Measurements from ENCODE around the gene DENND10. TPM values are rescaled to one million over a fixed set of nuclear protein-coding genes. Genes with fewer than 3 reads are reported as not detected.

DENND10 gene, protein sequence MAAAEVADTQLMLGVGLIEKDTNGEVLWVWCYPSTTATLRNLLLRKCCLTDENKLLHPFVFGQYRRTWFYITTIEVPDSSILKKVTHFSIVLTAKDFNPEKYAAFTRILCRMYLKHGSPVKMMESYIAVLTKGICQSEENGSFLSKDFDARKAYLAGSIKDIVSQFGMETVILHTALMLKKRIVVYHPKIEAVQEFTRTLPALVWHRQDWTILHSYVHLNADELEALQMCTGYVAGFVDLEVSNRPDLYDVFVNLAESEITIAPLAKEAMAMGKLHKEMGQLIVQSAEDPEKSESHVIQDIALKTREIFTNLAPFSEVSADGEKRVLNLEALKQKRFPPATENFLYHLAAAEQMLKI
- 22.2 TPM for total RNA-seq
- long read RNA-seq, transcript FAM45A-201 (9 exons, 1,648 nt) = major isoform, 10 of 32 reads
- long read RNA-seq, partial matches to known transcripts = 0 of 32 reads
- long read RNA-seq, other reads (novel, unspliced or antisense) = 19 of 32 reads

DNA sequence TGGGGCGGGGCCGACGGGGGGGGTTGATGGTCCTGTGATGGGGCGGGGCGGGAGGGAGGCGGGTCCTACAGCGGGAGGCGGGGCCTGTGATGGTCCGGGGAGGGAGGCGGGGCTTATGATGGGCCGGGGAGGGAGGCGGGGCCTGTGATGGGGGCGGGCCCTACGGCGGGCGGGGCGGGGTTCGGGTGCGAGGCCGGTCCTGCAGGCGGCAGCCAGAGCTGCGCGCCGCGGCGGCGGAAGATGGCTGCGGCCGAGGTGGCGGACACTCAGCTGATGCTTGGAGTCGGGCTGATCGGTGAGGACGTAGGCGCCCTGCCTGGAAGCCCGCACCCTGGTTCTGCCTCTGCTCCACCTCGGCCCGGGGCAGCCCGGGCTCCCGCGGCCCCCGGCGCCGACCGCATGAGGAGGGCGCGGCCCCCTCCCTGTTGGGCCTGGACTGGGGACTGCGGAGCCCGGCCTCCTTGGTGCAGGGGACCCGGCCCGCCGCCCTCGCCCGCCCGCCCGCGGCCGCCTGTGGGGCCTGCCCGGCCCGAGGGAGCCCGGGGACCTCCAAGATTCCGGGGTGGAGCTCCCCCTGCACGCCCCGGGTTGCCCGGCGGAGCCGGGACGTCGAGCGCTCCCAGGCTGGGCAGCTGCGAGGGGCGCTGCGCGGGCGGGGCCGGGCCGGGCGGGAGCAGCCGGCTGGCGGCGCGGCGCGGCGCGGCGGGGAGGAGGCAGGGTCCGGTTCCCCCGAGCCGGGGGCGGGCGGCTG lies at the start of gene DENND10:
DENND10 (plus strand) TSS at position 211 of the 751 bp plus-strand sequence; CDS start at position 241, 30 bp downstream.
- intact Hi-C loops (cut with DNase I) = loop anchor here (2.0 kb wide), 1 partner anchor 23 kb away; the partner anchor contains the start of gene EIF3A
- peak; percentile 96 for DNase-seq (ENCODE audit: low spot score)

- DNase-seq (ENCODE audit: low spot score) = no peak
- intact Hi-C loops (cut with DNase I) = no loop called here
Observed at GRCh38 chr10:119055472-119055871, 48.4 kb upstream of the DENND10 start.

- intact Hi-C loops (cut with DNase I) = no loop called here
- DNase-seq (ENCODE audit: low spot score) = no peak
Observed at GRCh38 chr10:119058010-119058409, 45.9 kb upstream of the DENND10 start.

- intact Hi-C loops (cut with DNase I) = no loop called here
- DNase-seq (ENCODE audit: low spot score) = no peak
Observed at GRCh38 chr10:119059557-119059956, 44.4 kb upstream of the DENND10 start.

GRCh38 chr10:119060107-119060506 lies 43.8 kb upstream of the DENND10 start:
- DNase-seq (ENCODE audit: low spot score) = no peak
- intact Hi-C loops (cut with DNase I) = no loop called here

- intact Hi-C loops (cut with DNase I) = no loop called here
- no peak for DNase-seq (ENCODE audit: low spot score)
Observed at GRCh38 chr10:119061352-119061751, 42.6 kb upstream of the DENND10 start.

DNA sequence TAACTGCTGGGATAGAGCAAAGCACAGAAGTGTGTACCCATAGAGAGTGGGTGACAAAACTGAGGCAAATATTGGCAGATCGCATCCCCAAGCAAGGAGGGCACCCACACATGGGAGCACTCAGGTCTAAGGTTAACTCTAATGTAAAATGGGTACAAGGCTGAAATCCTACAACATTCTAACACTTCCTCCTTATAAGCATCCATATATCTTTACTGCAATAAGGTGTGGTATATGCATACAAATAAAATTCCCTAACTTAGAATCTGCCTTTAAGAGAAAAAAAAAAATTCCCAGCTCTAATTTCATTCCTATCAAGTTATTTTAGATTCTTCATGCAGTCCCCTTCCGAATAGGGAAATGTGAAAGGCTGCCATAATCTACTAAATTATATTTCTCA lies 42.0 kb upstream of the DENND10 start:
- DNase-seq (ENCODE audit: low spot score) = no peak
- intact Hi-C loops (cut with DNase I) = no loop called here

DNA sequence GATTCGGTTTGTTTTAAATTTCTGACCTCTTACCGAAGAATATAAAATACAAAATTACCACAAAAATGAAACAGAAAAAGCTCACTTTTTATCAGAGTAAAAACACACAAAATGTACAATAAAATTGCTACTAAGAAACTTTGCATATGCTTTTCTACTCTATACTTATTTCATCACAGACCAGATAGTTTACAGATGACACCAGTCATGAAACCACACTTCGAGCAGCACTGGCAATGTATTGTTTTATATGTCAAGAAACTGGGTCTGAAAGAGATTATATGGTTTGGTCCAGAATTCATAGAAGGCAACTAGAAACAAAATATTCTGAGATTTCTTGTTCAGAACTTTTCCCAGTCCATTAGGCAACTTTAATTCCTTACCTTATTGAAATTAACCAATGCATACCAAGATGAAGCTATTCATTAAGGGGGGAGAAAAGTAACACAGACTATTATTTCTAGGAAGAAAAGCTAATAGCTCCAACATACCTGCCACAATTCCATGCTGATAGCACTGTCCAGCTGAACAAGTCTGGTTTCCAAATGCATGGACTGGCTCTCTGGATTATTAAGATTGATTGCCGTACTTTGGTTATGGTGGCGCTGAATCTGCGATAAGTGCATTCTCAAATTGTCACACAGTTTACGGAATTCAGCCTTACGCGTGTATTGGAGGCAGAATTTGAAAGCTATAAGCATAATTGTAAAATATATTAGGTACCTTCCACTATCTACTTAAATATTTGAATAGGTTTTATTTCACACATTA lies 33.3 kb upstream of the DENND10 start:
- DNase-seq (ENCODE audit: low spot score) = no peak
- intact Hi-C loops (cut with DNase I) = no loop called here

DNA sequence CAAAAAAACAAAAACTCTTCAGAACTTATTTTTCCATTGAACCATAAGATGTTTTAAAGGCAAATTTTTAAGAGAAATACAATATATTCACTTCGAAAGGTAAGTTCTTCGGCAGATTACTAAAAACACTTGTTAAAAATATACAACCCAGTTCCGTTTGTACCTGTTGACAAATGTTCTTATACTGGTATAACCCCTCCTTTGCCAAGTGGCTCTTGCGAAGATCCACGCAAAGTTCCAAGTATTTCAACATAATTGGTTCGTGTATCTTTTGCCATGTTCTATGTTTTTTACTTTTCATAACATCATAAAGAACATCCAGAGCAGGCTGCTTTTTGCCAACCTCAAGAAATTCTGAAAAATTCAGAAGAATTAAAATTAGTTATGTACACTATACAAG lies 30.3 kb upstream of the DENND10 start:
- DNase-seq (ENCODE audit: low spot score) = no peak
- intact Hi-C loops (cut with DNase I) = no loop called here

DNA sequence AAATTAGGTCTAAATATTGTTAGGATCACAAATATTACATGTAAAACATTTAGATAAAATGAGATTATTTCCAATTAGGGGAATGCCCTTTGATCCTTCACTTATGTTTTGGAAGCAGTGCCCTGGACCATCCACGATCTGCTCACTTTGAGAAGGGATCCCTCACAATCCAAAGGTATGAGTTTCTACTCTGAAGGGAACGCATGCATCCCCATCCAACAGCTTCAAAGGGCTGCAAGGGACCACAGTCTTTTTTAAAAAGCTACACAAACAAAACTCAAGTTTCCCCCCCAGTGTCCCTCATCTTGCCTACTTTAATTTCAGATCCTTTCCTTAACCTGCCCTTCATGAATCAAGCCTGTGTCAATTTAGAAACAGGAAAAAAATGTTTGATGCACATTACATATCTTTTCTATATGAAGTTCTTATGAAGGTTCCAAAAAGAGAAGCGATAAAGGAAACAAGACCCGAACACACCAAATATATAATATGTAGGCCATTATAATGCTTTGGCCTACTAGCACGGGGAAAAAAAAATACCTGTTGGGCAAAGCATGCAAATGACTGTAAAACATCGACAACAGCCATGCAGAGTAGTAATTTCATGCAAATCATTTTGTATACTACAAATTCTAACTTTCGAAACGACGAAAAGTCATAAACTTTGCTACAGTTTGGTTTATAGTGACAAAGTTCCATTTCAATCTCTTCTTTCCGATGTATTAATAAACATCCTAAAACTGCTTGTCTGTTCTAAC lies 25.3 kb upstream of the DENND10 start:
- intact Hi-C loops (cut with DNase I) = loop anchor here (5.0 kb wide), 1 partner anchor 46 kb away; no protein-coding TSS in a partner anchor
- no peak for DNase-seq (ENCODE audit: low spot score)

DNA sequence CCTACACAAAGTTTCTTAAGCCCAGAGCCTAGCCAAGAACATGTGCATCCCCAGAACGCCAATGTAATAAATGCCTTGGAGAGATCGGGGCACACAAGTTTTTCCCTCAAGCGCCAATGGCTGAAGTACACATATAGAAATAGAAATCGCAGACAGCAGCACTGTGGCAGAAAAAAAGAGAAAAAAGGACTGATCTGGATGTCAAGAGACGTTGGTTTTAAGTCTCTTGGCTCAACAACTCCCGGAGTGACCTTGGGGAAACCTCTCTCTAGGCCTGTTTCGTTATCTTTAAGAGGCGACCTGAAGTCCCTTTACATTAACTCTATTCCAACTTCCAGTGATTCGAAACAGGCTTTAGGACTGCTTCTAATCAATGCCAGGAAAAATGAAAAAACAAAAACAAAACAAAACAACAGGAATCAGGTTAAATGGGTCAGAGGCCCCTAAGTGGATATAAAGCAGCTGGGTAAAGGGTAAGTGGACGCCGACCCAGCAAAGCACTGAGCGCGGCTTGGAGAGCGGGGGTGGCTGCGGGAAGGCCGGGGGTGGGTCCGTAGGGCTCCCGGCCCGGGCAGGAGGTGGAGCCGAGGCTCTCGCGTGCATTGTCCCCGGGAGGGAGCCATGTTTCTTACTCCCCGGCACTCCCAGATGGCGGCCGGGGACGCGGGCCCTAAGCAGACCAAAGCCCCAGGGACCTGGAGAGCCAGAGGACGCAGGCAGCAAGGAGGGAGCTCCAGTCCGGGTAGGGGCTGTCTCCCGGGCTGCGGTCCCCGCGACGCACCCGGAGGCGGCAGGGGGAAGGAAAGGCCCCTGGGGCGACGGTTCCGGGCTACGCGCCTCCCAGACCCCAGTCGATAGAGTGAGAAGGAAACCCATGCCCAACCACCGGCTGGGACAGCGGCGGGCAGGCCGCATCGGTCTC lies 24.1 kb upstream of the DENND10 start:
- intact Hi-C loops (cut with DNase I) = loop anchor here (2.0 to 5.0 kb wide), 3 partner anchors 25 to 325 kb away; partner anchors contain the start of genes CACUL1 and DENND10
- DNase-seq (ENCODE audit: low spot score) = peak; percentile 86

GRCh38 chr10:119080521-119081259 lies 23.2 kb upstream of the DENND10 start, which contains the start of gene EIF3A:
Gene EIF3A (minus strand): TSS chr10:119080817. CDS start chr10:119080676, 141 bp downstream.
- peak; percentile 98 for DNase-seq (ENCODE audit: low spot score)
- intact Hi-C loops (cut with DNase I) = loop anchor here (2.0 kb wide), 2 partner anchors 24 to 326 kb away; partner anchors contain the start of genes CACUL1 and DENND10

GRCh38 chr10:119084896-119085295 lies 19.0 kb upstream of the DENND10 start:
- intact Hi-C loops (cut with DNase I) = no loop called here
- DNase-seq (ENCODE audit: low spot score) = peak; percentile 17

DNA sequence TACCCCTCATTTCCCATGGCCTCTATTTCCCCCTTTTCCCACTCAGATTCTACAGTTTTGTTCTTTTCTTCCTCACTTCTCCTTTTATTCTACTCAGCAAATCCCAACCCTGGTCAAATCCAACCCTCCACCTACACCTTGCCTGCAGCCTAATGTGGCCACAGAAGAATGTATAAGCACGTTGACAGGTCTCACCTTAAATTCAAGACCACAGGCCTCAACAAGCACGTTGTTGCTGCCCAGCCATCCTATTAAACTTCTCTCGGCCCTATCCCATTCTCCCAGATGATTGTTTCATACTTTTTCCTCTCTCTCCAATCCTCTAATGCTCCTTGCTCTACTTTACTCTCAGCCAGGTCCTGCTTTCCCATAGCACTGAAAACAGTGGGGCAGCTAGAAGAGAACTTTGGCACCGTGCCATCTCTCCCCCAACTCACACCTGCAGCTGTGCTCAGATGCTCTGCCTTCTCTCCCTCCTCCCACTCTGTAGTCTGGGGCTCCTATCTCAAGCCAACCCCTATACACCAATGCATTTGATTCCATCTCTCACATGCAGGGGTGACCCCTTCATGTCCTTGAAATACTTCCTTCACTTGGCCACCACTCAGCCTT lies 16.5 kb upstream of the DENND10 start:
- intact Hi-C loops (cut with DNase I) = no loop called here
- DNase-seq (ENCODE audit: low spot score) = peak; percentile 51

DNA sequence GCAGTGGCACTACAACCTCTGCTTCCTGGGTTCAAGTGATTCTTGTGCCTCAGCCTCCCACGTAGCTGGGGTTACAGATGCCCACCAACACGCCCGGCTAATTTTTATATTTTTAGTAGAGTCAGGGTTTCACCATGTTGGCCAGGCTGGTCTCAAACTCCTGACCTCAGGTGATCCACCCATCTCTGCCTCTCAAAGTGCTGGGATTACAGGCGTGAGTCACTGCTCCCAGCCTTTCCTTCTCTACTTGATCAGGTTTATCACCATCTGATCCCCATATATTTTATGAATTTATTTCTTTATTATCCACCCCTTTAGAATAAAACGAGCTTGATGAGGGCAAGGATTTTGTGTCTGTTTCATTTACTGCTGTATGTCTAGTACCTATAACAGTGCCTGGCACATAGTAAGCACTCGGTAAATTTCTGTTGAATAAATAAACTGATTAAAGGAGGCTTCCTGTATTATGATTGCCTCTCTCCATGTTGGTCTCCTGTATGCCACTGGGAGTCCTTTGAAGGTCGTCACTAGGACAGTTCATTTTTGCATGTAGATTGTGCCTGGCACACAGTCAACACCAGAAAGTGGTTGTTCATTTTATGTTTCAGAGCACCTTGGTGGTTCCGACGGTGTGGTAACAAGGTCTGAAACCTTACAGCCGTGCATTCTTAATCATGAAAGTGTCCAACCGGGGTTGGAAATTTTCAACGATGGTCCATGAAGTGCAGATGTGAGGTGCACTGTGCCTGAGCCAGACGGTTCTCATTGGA lies 13.7 kb upstream of the DENND10 start:
- intact Hi-C loops (cut with DNase I) = no loop called here
- DNase-seq (ENCODE audit: low spot score) = no peak

DNA sequence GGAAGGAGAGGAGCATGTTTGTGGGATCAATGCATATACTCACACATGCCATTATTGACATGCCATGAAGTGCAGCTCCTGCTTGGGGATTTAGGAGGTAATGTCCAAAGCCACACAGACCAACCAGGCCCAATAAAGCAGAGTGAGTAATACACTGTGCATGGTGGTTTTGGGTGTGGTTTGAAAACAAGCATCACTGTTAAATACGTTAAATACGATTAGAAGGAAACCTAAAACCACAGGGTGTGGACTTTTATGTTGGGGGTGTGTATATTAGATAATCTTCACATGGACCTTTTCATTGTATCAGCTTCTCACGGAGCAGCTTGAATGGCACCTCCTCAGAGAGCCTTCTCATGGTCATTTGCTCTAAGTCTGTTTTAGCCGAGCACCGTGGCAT lies 12.9 kb upstream of the DENND10 start:
- no peak for DNase-seq (ENCODE audit: low spot score)

More for the DNA sequence above, 12.9 kb upstream of the DENND10 start:
- intact Hi-C loops (cut with DNase I) = no loop called here
